Measurements from ENCODE around the gene SRD5A3. TPM values are rescaled to one million over a fixed set of nuclear protein-coding genes. Genes with fewer than 3 reads are reported as not detected.
A peak's percentile ranks its signal among the peaks of the same experiment; 100 is the strongest.

Gene SRD5A3
- total RNA-seq, 6 donors from 2014 or later, result 7.2 to 21.4 (median 13.0) TPM

GRCh38 chr4:55308071-55308470, 38.0 kb upstream of the SRD5A3 start:
- 65 to 74% methylated on average over 2 of the region's 2 CpGs for WGBS, 2 donors
- TF ChIP-seq POLR2A (IDR thresholded peaks at IDR 0.05), result no peak
- no peak for TF ChIP-seq CTCF (IDR thresholded peaks at IDR 0.05)
- TF ChIP-seq EP300 (IDR thresholded peaks at IDR 0.05), result no peak
- no peak for TF ChIP-seq POLR2AphosphoS5 (IDR thresholded peaks at IDR 0.05)
- DNase-seq (no peak), ATAC-seq (ENCODE audit: low FRiP score in 2 of 2) (no peak)
- Histone ChIP-seq H3K4me1 (peaks cover 3 to 11% (median 9%) of the 10 kb centered on the region in 4 donors), H3K27ac (no peak overlapping the region), H3K4me3 (no peak overlapping the region), H3K27me3 (no peaks in the 10 kb centered on the region), H3K9me3 (no peaks in the 10 kb centered on the region), H3K36me3 (no peaks in the 10 kb centered on the region)

GRCh38 chr4:55311792-55312488, 34.1 kb upstream of the SRD5A3 start:
- H3K27me3 ChIP-seq, result no peaks in the 10 kb centered on the region
- peak in 1 of 2 donors; percentile 28 for DNase-seq
- H3K4me3 ChIP-seq, result no peak overlapping the region
- peak in 1 of 2 donors; percentile 84 for ATAC-seq (ENCODE audit: low FRiP score in 2 of 2)
- no peak for TF ChIP-seq POLR2A (IDR thresholded peaks at IDR 0.05)
- TF ChIP-seq EP300 (IDR thresholded peaks at IDR 0.05), result peak in 1 of 4 donors; percentile 16
- no peaks in the 10 kb centered on the region for H3K9me3 ChIP-seq
- no peaks in the 10 kb centered on the region for H3K4me1 ChIP-seq
- no peak overlapping the region for H3K27ac ChIP-seq
- 71 to 72% methylated on average over 5 of the region's 5 CpGs for WGBS, 2 donors
- H3K36me3 ChIP-seq, result no peaks in the 10 kb centered on the region

GRCh38 chr4:55312489-55313101, 33.4 kb upstream of the SRD5A3 start:
- TF ChIP-seq CTCF (IDR thresholded peaks at IDR 0.05), result peak; percentile 29 to 61 (median 42)
- TF ChIP-seq POLR2A (IDR thresholded peaks at IDR 0.05), result no peak
- TF ChIP-seq POLR2AphosphoS5 (IDR thresholded peaks at IDR 0.05), result no peak
- TF ChIP-seq EP300 (IDR thresholded peaks at IDR 0.05), result no peak
- ATAC-seq (ENCODE audit: low FRiP score in 2 of 2) (peak in 1 of 2 donors; percentile 91), DNase-seq (peak in 1 of 2 donors; percentile 46)
- WGBS, 2 donors, result 100% methylated on average over 1 of the region's 1 CpG
- H3K9me3 ChIP-seq, result no peaks in the 10 kb centered on the region
- H3K4me1 ChIP-seq, result no peaks in the 10 kb centered on the region
- H3K36me3 ChIP-seq, result no peaks in the 10 kb centered on the region
- no peaks in the 10 kb centered on the region for H3K27me3 ChIP-seq
- H3K27ac ChIP-seq, result no peak overlapping the region
- H3K4me3 ChIP-seq, result no peak overlapping the region

- WGBS, 2 donors, result 60 to 61% methylated on average over 4 of the region's 4 CpGs
- no peak overlapping the region for H3K4me3 ChIP-seq
- H3K36me3 ChIP-seq, result no peaks in the 10 kb centered on the region
- H3K27me3 ChIP-seq, result no peaks in the 10 kb centered on the region
- peaks cover 0 to 8% (median 3%) of the 10 kb centered on the region in 4 donors for H3K4me1 ChIP-seq
- DNase-seq, result no peak
- no peak for TF ChIP-seq POLR2AphosphoS5 (IDR thresholded peaks at IDR 0.05)
- TF ChIP-seq EP300 (IDR thresholded peaks at IDR 0.05), result no peak
- no peak for TF ChIP-seq POLR2A (IDR thresholded peaks at IDR 0.05)
- no peak for TF ChIP-seq CTCF (IDR thresholded peaks at IDR 0.05)
- no peak overlapping the region for H3K27ac ChIP-seq
- ATAC-seq (ENCODE audit: low FRiP score in 2 of 2), result no peak
- no peaks in the 10 kb centered on the region for H3K9me3 ChIP-seq
Observed at GRCh38 chr4:55314141-55314820, 31.8 kb upstream of the SRD5A3 start.
